GM18951 (cell line): ENCODE measurements around the gene PTOV1.

ENCODE experiments used
- POLR2A ChIP-seq: IDR thresholded peaks from 4 replicates; pipeline ENCODE4 v1.6.1; 2011; ENCODE audit warnings: mild to moderate bottlenecking; ENCODE audit not compliant: insufficient read length, insufficient read depth; ENCODE audit errors: extremely low read depth
- in situ Hi-C: fragments of 300-500 bp; cut with MboI; formaldehyde crosslinking; loops from one replicate; pipeline ENCODE4 v1.12.0; 2022; ENCODE audit warnings: low sequenced_read_pairs, mixed read lengths, inconsistent platforms; ENCODE audit not compliant: unreplicated experiment

PTOV1 gene

GRCh38 chr19:49854378-49855263 is 3.7 kb downstream of the PTOV1 start:
- peak; percentile 11 for TF ChIP-seq POLR2A
- in situ Hi-C loops, result no loop called here

GRCh38 chr19:49855277-49855675 is 4.3 kb downstream of the PTOV1 start:
- TF ChIP-seq POLR2A, result no peak

GRCh38 chr19:49855676-49856573 is 5.0 kb downstream of the PTOV1 start:
- in situ Hi-C loops, result no loop called here

More at GRCh38 chr19:49855277-49855675, 4.3 kb downstream of the PTOV1 start:
- in situ Hi-C loops, result no loop called here

GRCh38 chr19:49856574-49857021 is 5.6 kb downstream of the PTOV1 start:
- in situ Hi-C loops, result no loop called here
- peak; percentile 15 for TF ChIP-seq POLR2A

More at GRCh38 chr19:49855676-49856573, 5.0 kb downstream of the PTOV1 start:
- TF ChIP-seq POLR2A, result peak; percentile 26

- TF ChIP-seq POLR2A, result no peak
- in situ Hi-C loops, result no loop called here
These were observed 6.3 kb downstream of the PTOV1 start for GRCh38 chr19:49857061-49857837.

GRCh38 chr19:49857838-49858087 is 6.8 kb downstream of the PTOV1 start:
- in situ Hi-C loops, result no loop called here
- no peak for TF ChIP-seq POLR2A

GRCh38 chr19:49858088-49858985 is 7.4 kb downstream of the PTOV1 start:
- in situ Hi-C loops, result no loop called here
- TF ChIP-seq POLR2A, result peak; percentile 39

GRCh38 chr19:49859682-49860335 is 8.8 kb downstream of the PTOV1 start:
- no peak for TF ChIP-seq POLR2A
- in situ Hi-C loops, result no loop called here

- TF ChIP-seq POLR2A, result no peak
- in situ Hi-C loops, result no loop called here
These were observed 9.6 kb downstream of the PTOV1 start for GRCh38 chr19:49860336-49861102.

- TF ChIP-seq POLR2A, result no peak
- in situ Hi-C loops, result no loop called here
These were observed 10.1 kb downstream of the PTOV1 start for GRCh38 chr19:49861107-49861506.
